T47D (cell line): ENCODE results near the gene FMOD.

ENCODE experiments used
- DNase-seq, 2 experiments: peaks; one replicate each; pipeline versions ENCODE4 v3.0.0 to v3.0.0-alpha.2; 2011 to 2012; ENCODE audit warnings: low read depth in 1 of 2, low spot score in 1 of 2
- JUND ChIP-seq: IDR thresholded peaks from 2 replicates; pipeline ENCODE4 v1.6.1; 2012; ENCODE audit warnings: low read depth
- in situ Hi-C: cut with HindIII; loops from 2 replicates; pipeline ENCODE4 v1.10.0; 2016; ENCODE audit warnings: low sequenced_read_pairs, low pct_unique_long_range_greater_than_20kb

The FMOD gene

DNA sequence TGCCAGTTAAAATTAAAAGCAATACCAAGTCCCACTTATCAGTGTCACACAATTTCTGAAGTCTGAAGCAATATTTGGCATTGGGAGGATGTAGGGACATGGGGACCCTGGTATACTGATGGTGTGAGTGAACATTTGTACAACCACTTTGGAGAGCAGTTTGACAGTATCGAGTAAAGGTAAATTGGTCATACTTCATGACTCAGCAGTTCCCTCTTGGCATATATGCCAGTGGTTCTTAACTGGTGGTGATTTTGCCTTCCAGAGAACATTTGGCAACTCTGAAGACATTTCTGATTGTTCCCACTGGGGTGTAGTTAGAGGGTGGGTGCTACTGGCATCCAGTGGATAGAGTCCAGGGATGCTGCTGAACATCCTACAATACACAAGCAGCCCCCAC is 19.7 kb downstream of the FMOD start:
- in situ Hi-C loops, result no loop called here
- no peak for TF ChIP-seq JUND
- DNase-seq, result no peak

GRCh38 chr1:203328714-203329122 is 22.2 kb downstream of the FMOD start:
- no peak for TF ChIP-seq JUND
- in situ Hi-C loops, result no loop called here
- DNase-seq, result no peak

GRCh38 chr1:203327684-203328457 is 23.1 kb downstream of the FMOD start:
- peak; percentile 58 to 90 for DNase-seq
- in situ Hi-C loops, result no loop called here
- TF ChIP-seq JUND, result no peak

GRCh38 chr1:203326830-203327683 is 23.9 kb downstream of the FMOD start:
- peak; percentile 93 to 97 for DNase-seq
- TF ChIP-seq JUND, result no peak
- in situ Hi-C loops, result no loop called here

- in situ Hi-C loops, result no loop called here
- TF ChIP-seq JUND, result no peak
- no peak for DNase-seq
Observed at GRCh38 chr1:203325418-203326091, 25.4 kb downstream of the FMOD start.

DNA sequence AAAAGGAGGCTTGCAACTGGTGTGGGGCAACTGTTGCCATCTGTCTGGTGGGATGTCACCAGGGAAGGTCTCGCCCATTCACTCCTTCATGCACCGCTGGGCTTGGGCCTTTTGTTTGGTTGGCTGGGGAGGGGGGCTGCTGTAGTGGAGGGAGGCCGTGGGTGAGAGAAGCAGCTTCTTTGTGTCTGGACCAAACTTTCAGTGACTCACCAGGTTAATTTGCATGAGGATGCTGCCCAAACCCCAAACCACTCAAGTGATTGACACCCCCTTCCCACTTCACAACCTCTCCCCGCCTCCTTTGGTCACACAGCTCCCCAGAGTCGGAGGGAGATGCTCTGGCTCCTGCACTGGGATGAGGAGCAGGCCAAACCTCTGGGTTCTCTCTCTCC is 25.9 kb downstream of the FMOD start:
- no peak for TF ChIP-seq JUND
- in situ Hi-C loops, result no loop called here
- DNase-seq, result no peak

- in situ Hi-C loops, result no loop called here
- no peak for DNase-seq
- no peak for TF ChIP-seq JUND
Observed at GRCh38 chr1:203324105-203325025, 26.6 kb downstream of the FMOD start.

DNA sequence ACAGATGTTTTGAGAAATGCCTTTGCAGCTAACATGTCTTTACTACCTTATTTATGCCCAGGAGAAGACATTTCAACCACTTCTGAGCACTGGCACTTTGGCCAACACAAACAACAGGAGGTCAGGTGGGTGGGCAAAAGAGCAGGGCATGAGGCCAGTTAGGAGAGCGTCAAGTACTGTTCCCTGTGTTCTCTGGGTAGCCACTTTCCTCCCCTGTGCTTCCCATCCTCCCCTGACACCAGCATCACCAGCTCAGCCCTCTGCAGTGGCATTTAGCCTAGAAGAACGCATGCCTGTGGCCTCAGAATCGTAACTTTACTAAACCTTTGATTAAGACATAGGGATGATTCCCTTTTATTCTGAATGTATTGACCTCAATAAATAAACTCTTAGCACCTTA is 27.3 kb downstream of the FMOD start:
- in situ Hi-C loops, result no loop called here
- TF ChIP-seq JUND, result no peak
- DNase-seq, result no peak

DNA sequence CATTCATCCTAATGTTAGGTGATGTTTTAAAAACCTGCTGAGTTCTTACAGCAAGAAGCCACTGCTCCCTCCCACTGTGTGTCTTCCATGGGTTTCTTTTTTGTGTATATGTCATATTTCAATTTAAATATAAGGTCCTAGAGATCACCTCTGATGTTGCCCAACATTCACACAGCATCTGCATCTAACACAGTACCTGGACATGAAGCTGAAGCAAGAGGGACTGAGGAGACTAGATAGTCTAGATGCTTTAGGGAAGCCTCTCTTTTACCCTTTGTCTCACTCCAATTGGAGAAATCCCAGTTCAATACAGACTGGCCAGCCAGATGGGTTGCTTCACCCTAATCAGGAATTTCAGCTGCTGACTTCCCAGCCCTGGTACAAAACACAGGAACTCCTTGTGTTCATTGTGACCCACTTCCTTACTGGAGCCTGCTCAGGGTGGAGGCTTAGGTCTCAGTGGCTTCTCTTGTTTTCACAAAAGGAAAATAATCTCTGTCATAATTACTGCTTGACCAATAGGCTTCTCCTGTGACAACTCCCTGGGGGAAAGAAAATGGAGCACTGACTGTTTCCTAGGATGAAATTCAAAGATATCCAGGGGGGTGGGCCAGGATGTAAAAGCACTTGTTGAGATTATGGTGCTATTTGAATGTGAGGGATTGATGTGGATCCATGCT is 28.3 kb downstream of the FMOD start:
- no peak for DNase-seq
- no peak for TF ChIP-seq JUND
- in situ Hi-C loops, result no loop called here

- DNase-seq, result no peak
- no peak for TF ChIP-seq JUND
- in situ Hi-C loops, result no loop called here
Observed at GRCh38 chr1:203321273-203322052, 29.5 kb downstream of the FMOD start.

- no peak for TF ChIP-seq JUND
- in situ Hi-C loops, result no loop called here
- DNase-seq, result peak in 1 of 2 experiments; percentile 70
Observed at GRCh38 chr1:203320591-203321272, 30.2 kb downstream of the FMOD start.
